VCaP (cell line): ENCODE measurements around the gene ANXA11.
A peak's percentile ranks its signal among the peaks of the same experiment; 100 is the strongest.

Source experiments
- H3K27ac ChIP-seq: fragments of 450-650 bp; 2 replicates; pipeline ENCODE4 v1.5.1; 2017
- TF ChIP-seq, protein P1 (sequence below): fragments of 450-650 bp; conservative IDR thresholded peaks from 2 replicates; pipeline ENCODE4 v1.5.1; 2017; ENCODE audit warnings: mild to moderate bottlenecking, moderate library complexity

Gene ANXA11

DNA sequence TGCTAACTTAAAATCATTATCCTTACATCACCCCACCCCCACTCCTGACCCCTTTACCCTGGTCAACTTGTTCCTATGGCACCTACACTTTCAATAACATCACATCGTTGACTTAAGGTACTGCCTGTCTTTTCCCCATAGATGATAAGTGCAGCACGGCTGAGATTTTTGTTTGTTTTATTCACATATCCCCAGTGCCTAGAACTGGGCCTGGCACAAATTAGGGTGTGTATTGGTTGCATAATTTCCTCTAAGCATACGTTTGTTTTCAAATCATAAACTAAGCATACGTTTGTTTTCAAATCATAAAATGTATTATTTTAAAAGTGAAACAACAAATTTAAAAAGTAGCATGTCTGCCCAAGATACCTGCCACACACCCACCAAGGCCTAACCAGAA is 35.3 kb downstream of the ANXA11 start:
- TF ChIP-seq, protein P1, sequence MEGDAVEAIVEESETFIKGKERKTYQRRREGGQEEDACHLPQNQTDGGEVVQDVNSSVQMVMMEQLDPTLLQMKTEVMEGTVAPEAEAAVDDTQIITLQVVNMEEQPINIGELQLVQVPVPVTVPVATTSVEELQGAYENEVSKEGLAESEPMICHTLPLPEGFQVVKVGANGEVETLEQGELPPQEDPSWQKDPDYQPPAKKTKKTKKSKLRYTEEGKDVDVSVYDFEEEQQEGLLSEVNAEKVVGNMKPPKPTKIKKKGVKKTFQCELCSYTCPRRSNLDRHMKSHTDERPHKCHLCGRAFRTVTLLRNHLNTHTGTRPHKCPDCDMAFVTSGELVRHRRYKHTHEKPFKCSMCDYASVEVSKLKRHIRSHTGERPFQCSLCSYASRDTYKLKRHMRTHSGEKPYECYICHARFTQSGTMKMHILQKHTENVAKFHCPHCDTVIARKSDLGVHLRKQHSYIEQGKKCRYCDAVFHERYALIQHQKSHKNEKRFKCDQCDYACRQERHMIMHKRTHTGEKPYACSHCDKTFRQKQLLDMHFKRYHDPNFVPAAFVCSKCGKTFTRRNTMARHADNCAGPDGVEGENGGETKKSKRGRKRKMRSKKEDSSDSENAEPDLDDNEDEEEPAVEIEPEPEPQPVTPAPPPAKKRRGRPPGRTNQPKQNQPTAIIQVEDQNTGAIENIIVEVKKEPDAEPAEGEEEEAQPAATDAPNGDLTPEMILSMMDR: no peak

DNA sequence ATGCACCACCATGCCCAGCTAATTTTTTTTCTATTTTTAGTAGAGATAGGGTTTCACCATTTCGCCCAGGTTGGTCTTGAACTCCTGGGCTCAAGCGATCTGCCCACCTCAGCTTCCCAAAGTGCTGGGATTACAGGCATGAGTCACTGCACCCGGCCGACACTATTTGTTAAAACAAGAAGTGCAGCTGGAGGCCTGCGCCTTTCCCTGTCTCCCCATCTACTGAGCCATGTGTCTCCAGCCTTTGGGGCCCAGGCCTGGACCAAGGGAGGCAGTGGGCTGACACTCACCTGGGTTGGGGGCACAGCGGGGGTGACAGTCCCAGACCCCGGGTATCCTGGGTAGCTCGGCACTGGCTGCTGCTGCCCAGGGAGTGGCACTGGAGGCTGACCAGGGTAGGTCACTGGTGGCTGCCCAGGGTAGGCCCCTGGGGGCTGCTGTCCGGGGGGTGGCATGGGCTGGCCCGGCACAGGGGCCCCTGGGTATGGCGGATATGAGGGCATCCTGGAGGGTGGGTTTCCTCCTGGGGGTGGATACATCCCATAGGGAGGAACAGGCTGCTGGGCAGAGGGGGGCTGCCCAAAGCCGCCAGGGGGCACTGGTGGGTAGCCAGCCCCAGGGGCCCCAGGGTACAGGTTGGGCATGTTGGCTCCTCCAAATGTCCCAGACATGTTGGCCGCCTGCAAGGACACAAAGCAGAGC is 36.5 kb downstream of the ANXA11 start:
- H3K27ac ChIP-seq: peak overlapping the region; percentile 96; the same call in 1 of the 2 replicates
- TF ChIP-seq, protein P1: no peak

More for the DNA sequence above, 35.3 kb downstream of the ANXA11 start:
- peak overlapping the region; percentile 96 for H3K27ac ChIP-seq

DNA sequence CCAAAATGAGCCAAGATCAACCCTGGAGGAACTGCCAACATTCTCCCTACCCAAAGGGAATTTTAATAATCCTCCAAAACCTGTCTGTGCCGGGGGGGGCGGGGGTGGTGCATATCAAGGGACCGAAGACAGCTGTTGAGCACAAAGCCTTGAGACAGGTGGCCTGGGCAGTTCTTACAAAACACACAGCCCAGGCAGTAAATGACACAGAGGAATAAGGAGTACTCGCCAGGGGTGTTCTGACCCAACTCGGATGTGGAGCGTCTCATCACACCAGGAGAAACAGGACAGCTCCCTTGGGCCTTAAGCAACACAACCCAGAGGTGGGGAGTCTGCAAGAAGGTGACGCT is 37.2 kb downstream of the ANXA11 start:
- TF ChIP-seq, protein P1: no peak

DNA sequence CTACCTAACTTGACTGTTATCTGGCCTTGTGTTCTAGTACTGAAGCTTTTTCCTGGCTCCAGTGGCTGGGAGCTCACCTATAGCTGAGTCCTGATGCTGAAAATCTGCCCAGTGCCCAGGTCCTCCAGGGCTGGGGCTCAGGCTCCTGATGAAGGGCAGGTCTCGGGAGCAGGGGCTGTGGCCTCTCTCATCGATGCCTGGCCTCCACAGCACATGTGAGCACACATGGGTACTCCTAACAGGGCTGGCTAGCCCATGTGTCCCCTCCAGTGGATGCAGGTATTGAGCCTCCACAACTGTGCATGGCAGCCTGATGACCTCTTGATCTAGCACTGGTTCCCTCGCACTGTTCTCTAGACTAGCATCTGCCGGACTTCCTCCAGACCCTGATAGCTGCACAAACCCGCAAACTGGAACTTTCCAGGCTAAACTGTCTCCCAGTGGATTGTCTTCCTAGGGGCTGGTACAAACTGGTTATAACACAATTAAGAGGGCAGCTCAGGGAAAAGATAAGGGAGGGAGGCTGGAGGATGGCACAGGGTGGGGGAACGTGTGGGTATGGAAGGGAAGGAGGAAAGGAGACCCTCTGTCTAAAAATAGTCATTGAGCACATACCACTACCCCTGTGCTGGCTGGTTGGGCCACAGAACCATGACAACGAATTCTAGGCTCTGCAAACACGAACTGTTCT is 37.7 kb downstream of the ANXA11 start:
- H3K27ac ChIP-seq: no peak overlapping the region
- TF ChIP-seq, protein P1: no peak

More for the DNA sequence above, 37.2 kb downstream of the ANXA11 start:
- no peak overlapping the region for H3K27ac ChIP-seq

DNA sequence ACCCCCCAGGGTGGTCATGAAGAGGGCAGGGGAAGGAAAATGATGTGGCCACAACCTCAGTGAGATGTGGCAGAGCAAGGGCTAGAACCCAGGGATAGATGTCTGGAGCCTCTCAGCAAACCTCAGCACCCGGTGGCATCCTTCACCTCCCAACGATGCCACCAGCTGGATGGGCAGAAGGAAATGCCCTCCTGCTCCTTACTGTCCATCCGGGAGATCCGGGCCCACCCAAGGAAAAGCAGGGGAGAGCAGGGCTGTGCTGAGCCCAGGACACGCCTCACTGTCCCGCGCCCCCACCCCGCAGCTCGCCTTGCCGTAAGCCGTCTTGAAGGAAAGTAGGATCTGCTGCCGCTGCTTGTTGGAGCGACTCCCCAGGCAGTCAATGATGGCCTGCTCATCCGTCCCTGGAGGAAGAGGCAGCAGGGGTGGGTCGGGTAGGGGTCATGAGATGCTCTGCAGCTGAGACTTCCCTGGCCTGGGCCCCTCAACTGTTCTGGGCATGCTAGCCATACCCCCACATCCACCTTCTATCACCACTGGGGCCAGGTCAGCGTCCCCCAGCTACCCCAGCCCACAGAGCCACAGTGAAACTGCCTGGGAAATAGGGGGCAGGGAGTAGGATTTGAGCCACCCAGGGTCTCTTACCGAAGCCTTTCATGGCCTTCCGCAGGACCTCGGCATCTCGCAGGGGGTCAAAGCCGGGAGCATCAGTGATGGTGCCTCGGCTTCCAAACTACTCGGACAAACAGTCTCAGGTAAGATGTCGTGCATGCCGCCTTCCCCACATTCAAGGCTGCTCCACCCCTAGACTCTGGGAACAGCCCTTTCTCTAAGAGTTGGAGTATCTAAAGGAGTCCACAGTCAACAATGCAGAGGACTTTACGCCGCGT is 38.5 kb downstream of the ANXA11 start:
- TF ChIP-seq, protein P1: no peak
- H3K27ac ChIP-seq: no peak overlapping the region

DNA sequence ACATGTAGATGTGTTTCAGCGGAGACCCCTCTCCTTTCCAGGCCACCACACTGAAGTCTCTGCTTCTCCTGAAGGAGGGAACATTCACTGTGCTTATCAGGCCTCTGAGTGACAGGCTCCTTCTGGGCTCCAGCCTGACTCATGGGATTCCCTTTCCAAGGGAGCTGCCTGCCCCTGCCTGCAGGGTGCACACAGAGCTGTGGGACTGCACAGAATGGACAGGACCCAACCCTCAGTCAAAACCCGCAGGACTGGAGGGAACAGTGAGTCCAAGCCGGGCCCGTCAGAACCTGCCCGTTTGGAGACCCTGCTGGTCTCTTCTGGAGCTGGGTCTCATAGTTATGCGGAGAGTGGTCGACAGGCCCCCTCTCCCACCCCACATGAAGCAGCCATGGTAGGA is 40.2 kb downstream of the ANXA11 start:
- H3K27ac ChIP-seq: no peak overlapping the region
- TF ChIP-seq, protein P1: no peak

DNA sequence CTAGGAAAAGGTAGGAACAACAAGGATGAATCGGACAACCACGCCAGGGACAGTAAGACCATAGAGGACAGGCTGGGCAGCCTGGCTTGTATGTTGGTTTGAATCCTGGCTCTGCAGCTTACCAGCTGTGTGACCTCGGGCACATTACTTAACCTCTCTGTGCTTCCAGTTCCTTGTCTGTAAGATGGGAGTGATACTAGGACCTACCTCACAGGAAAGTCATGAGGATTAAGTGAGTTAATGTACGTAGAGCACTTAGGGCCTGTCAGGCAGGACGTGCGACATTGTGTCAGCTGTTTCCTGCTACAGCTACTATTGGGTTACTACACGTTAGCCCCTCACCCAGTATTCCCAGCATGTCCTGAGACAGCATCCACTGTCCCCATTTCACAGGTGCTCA is 40.7 kb downstream of the ANXA11 start:
- TF ChIP-seq, protein P1: no peak
- no peak overlapping the region for H3K27ac ChIP-seq
